Loucy (cell line): ENCODE data around the gene KYAT1.
"Not testable (repeated sequence)": the region's sequence is repeated elsewhere in the genome, so short reads cannot be mapped to it uniquely, and the experiment has no call there.

Source experiments
- H2AFZ ChIP-seq: fragments of 200-600 bp; sonication (generic); 2 replicates; pipeline ENCODE4 v1.6.0; 2016; ENCODE audit warnings: antibody characterized with exemption, mild to moderate bottlenecking, low read length, moderate library complexity
- H3F3A ChIP-seq: fragments of 200-600 bp; 2 replicates; pipeline ENCODE4 v1.6.0; 2016; ENCODE audit warnings: antibody characterized with exemption, low read depth, mild to moderate bottlenecking
- H3K27me3 ChIP-seq: fragments of 200-600 bp; sonication (generic); 2 replicates; pipeline ENCODE4 v1.6.1; 2014; ENCODE audit warnings: low read length, mild to moderate bottlenecking; ENCODE audit not compliant: insufficient read depth, poor library complexity, severe bottlenecking
- H3K36me3 ChIP-seq: fragments of 200-600 bp; sonication (generic); 2 replicates; pipeline ENCODE4 v1.6.1; 2016; ENCODE audit warnings: low read length; ENCODE audit not compliant: insufficient read depth
- H3K4me1 ChIP-seq: fragments of 200-600 bp; sonication (generic); 2 replicates; pipeline ENCODE4 v1.5.1; 2014; ENCODE audit warnings: low read length, mild to moderate bottlenecking; ENCODE audit not compliant: insufficient read depth, poor library complexity, severe bottlenecking
- H3K4me2 ChIP-seq: fragments of 200-600 bp; sonication (generic); 2 replicates; pipeline ENCODE4 v1.6.0; 2014; ENCODE audit warnings: antibody characterized with exemption, low read length, low read depth, mild to moderate bottlenecking; ENCODE audit not compliant: poor library complexity, severe bottlenecking
- H3K4me3 ChIP-seq: fragments of 200-600 bp; sonication (generic); 2 replicates; pipeline ENCODE4 v1.5.1; 2014; ENCODE audit warnings: low read length, mild to moderate bottlenecking, mixed read lengths; ENCODE audit not compliant: poor library complexity, severe bottlenecking
- H3K79me2 ChIP-seq: fragments of 200-600 bp; sonication (generic); 2 replicates; pipeline ENCODE4 v1.6.1; 2014; ENCODE audit warnings: low read length; ENCODE audit not compliant: insufficient read depth
- H3K9ac ChIP-seq: fragments of 200-600 bp; sonication (generic); 2 replicates; pipeline ENCODE4 v1.6.0; 2014; ENCODE audit warnings: mild to moderate bottlenecking, low read depth, low read length, moderate library complexity; ENCODE audit not compliant: poor library complexity, severe bottlenecking
- H3K9me2 ChIP-seq: fragments of 200-600 bp; sonication (generic); replicated peaks from 2 replicates; pipeline ENCODE4 v1.6.1; 2016; ENCODE audit warnings: low read depth, low read length, mixed read lengths
- H3K9me3 ChIP-seq: fragments of 200-600 bp; sonication (generic); 2 replicates; pipeline ENCODE4 v1.6.1; 2014; ENCODE audit warnings: mild to moderate bottlenecking, antibody characterized with exemption, low read length, low read depth; ENCODE audit not compliant: insufficient read depth
- H4K20me1 ChIP-seq: fragments of 200-600 bp; sonication (generic); 2 replicates; pipeline ENCODE4 v1.6.0; 2014; ENCODE audit warnings: antibody characterized with exemption, low read length, mild to moderate bottlenecking; ENCODE audit not compliant: insufficient read depth, poor library complexity, severe bottlenecking
- EZH2phosphoT487 ChIP-seq: fragments of 200-600 bp; IDR thresholded peaks from 2 replicates; pipeline ENCODE4 v1.6.1; 2018; ENCODE audit warnings: antibody characterized with exemption, mild to moderate bottlenecking, moderate library complexity, borderline replicate concordance
- TF ChIP-seq, protein P1 (sequence below): fragments of 200-600 bp; sonication (generic); conservative IDR thresholded peaks from 2 replicates; pipeline ENCODE4 v1.5.1; 2014; ENCODE audit warnings: mild to moderate bottlenecking, antibody characterized with exemption, low read length

Gene KYAT1

DNA sequence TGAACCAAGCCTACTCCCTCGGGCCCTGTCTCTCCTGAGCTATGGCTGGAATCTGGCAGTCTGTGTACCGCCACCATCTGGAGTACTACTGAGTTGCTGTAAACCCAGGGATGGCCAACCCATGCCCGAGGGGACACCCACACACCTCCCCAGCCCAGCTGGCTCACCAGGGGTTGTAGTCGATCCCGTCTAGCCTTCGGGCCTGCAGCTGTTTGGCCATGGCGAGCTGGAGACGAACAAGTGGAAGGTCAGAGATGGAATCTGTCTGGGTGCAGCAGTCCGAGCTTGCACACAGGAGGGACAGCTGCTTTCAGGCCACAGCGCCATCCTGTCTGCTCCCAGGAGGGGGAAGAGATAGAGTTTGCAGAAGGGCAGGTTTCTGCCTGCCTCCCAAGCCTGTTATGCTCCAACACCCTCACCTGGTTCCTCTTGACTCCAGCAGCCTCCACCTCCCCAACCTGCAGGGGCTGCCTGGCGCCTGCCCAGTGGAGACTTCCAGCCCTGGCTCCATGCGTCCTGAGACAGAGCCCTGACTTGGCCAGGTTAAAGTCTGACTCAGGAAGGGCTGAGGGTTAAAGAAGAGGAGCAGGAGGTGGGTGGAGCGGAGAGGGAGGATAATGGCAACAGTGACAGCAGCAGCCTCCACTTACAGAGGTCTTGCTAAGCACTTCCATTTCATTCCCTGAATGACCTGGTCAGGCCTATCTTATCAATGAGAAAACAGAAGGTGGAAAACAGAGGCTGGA, 36.4 kb downstream of the KYAT1 start:
- Histone ChIP-seq H3K9me2 (no peaks in the 10 kb centered on the region), H3K9ac (no peak overlapping the region), H3K4me1 (no peaks in the 10 kb centered on the region), H3K4me3 (no peak overlapping the region), H2AFZ (no peak overlapping the region), H3K79me2 (no peaks in the 10 kb centered on the region), H3F3A (no peaks in the 10 kb centered on the region), H3K4me2 (no peak overlapping the region), H3K27me3 (no peaks in the 10 kb centered on the region), H4K20me1 (no peaks in the 10 kb centered on the region), H3K36me3 (no peaks in the 10 kb centered on the region), H3K9me3 (no peaks in the 10 kb centered on the region)
- TF ChIP-seq, protein P1, sequence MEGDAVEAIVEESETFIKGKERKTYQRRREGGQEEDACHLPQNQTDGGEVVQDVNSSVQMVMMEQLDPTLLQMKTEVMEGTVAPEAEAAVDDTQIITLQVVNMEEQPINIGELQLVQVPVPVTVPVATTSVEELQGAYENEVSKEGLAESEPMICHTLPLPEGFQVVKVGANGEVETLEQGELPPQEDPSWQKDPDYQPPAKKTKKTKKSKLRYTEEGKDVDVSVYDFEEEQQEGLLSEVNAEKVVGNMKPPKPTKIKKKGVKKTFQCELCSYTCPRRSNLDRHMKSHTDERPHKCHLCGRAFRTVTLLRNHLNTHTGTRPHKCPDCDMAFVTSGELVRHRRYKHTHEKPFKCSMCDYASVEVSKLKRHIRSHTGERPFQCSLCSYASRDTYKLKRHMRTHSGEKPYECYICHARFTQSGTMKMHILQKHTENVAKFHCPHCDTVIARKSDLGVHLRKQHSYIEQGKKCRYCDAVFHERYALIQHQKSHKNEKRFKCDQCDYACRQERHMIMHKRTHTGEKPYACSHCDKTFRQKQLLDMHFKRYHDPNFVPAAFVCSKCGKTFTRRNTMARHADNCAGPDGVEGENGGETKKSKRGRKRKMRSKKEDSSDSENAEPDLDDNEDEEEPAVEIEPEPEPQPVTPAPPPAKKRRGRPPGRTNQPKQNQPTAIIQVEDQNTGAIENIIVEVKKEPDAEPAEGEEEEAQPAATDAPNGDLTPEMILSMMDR, result no peak
- TF ChIP-seq EZH2phosphoT487, result no peak

DNA sequence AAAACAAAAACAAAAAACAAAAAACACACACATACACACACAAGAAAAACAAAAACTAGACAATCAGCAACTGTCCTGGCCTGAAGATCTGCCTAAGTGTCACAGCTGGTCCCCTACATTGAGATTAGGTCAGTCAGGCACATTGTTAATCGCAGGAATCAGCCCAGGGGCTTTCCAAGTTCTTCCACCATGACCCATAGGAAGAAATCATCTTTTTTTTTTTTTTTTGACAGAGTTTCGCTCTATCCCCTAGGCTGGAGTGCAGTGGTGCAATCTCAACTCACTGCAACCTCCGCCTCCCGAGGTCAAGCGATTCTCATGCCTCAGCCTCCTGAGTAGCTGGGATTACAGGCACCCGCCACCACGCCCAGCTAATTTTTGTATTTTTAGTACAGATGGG, 38.6 kb downstream of the KYAT1 start:
- H3K9me3 ChIP-seq, H3K9ac ChIP-seq, H4K20me1 ChIP-seq, H3K9me2 ChIP-seq, H3K4me2 ChIP-seq, H3K79me2 ChIP-seq, H3K27me3 ChIP-seq, H3K4me1 ChIP-seq, H3K36me3 ChIP-seq, H3F3A ChIP-seq, H2AFZ ChIP-seq, H3K4me3 ChIP-seq: not testable (repeated sequence)

DNA sequence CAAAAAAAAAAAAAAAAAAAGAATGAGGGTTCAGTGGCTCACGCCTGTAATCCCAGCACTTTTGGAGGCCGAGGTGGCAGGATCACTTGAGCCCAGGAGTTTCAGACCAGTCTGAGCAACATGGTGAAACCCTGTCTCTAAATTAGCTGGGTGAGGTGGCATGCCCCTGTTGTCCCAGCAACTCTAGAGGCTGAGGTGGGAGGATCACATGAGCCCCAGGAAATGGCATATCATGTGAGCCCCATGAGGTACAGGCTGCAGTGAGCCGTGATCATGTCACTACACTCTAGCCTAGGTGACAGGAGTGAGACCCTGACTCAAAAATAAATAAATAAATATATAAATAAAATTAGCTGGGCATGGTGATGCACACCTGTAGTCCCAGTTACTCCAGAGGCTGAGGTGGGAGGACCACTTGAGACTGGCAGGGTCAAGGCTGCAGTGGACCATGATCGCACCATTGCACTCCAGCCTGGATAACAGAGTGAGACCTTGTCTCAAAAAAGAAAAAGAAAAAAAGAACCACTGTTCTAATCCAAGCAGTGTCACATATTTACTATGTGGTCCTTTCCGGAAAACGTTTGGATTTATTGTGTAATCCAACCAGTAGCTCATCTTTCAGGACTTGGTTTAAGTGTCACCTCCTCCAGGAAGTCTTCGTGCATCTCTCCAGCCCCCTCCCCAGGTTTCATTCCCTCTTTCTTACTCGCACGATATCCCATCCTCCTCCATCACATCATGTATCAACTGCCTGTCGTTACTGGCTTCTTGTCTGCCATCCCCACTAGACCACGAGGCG, 39.9 kb downstream of the KYAT1 start:
- H3K9ac ChIP-seq, result no peak overlapping the region
- no peaks in the 10 kb centered on the region for H3K4me1 ChIP-seq

More for the DNA sequence above, 39.9 kb downstream of the KYAT1 start:
- no peaks in the 10 kb centered on the region for H3K27me3 ChIP-seq
- H3K4me3 ChIP-seq, result no peak overlapping the region
- no peak overlapping the region for H3K4me2 ChIP-seq
- H3K36me3 ChIP-seq, result no peaks in the 10 kb centered on the region
- no peak overlapping the region for H2AFZ ChIP-seq
- H3K79me2 ChIP-seq, result no peaks in the 10 kb centered on the region
- no peak for TF ChIP-seq EZH2phosphoT487
- TF ChIP-seq, protein P1, result no peak
- H4K20me1 ChIP-seq, result no peaks in the 10 kb centered on the region
- H3F3A ChIP-seq, result no peaks in the 10 kb centered on the region
- no peaks in the 10 kb centered on the region for H3K9me3 ChIP-seq
- H3K9me2 ChIP-seq, result no peaks in the 10 kb centered on the region
